AG08395 (cell line): ENCODE measurements around the gene RPTOR.

ENCODE experiments used
- DNase-seq: peaks from one replicate; pipeline ENCODE4 v3.0.0; 2012; ENCODE audit warnings: mixed read lengths, low spot score

Gene RPTOR

GRCh38 chr17:80668375-80669148 lies 123.9 kb downstream of the RPTOR start:
- no peak for DNase-seq

GRCh38 chr17:80671039-80671824 lies 126.6 kb downstream of the RPTOR start:
- no peak for DNase-seq

- DNase-seq, result no peak
These were observed 127.1 kb downstream of the RPTOR start for GRCh38 chr17:80671825-80672110.

GRCh38 chr17:80673152-80673920 lies 128.7 kb downstream of the RPTOR start:
- DNase-seq, result no peak

- no peak for DNase-seq
These were observed 130.9 kb downstream of the RPTOR start for GRCh38 chr17:80675438-80676095.

- DNase-seq, result no peak
These were observed 131.4 kb downstream of the RPTOR start for GRCh38 chr17:80676096-80676466.

GRCh38 chr17:80676564-80676963 lies 131.9 kb downstream of the RPTOR start:
- no peak for DNase-seq

- no peak for DNase-seq
These were observed 132.6 kb downstream of the RPTOR start for GRCh38 chr17:80677214-80677756.

- no peak for DNase-seq
These were observed 135.2 kb downstream of the RPTOR start for GRCh38 chr17:80679816-80680215.

GRCh38 chr17:80681215-80681614 lies 136.6 kb downstream of the RPTOR start:
- no peak for DNase-seq

GRCh38 chr17:80682372-80682771 lies 137.7 kb downstream of the RPTOR start:
- no peak for DNase-seq

- no peak for DNase-seq
These were observed 139.0 kb downstream of the RPTOR start for GRCh38 chr17:80683625-80684104.

- no peak for DNase-seq
These were observed 143.2 kb downstream of the RPTOR start for GRCh38 chr17:80687839-80688238.

GRCh38 chr17:80689129-80689619 lies 144.5 kb downstream of the RPTOR start:
- DNase-seq, result no peak

GRCh38 chr17:80691784-80692183 lies 147.1 kb downstream of the RPTOR start:
- DNase-seq, result no peak

- DNase-seq, result no peak
These were observed 148.4 kb downstream of the RPTOR start for GRCh38 chr17:80692931-80693467.

GRCh38 chr17:80693511-80693910 lies 148.9 kb downstream of the RPTOR start:
- no peak for DNase-seq

GRCh38 chr17:80694085-80694991 lies 149.7 kb downstream of the RPTOR start:
- DNase-seq, result no peak

- DNase-seq, result no peak
These were observed 150.6 kb downstream of the RPTOR start for GRCh38 chr17:80694992-80695912.
